Upper lobe of right lung (tissue), 1 donor: ENCODE measurements around the gene MACF1. TPM values are rescaled to one million over a fixed set of nuclear protein-coding genes. Genes with fewer than 3 reads are reported as not detected.

Experiments used
- ATAC-seq: fragments of 200-7000 bp; cut with Tn5 transposase; one replicate; pipeline ENCODE4 v1.9.1; 2020; ENCODE audit warnings: mild to moderate bottlenecking, moderate library complexity
- DNase-seq: peaks from one replicate; pipeline ENCODE4 v3.0.0-alpha.2; 2020
- H3K27ac ChIP-seq: fragments of 200-600 bp; one replicate; pipeline ENCODE4 v1.8.0; 2022
- H3K27me3 ChIP-seq: fragments of 200-600 bp; one replicate; pipeline ENCODE4 v1.8.0; 2022; ENCODE audit warnings: mild to moderate bottlenecking
- H3K36me3 ChIP-seq: fragments of 200-600 bp; one replicate; pipeline ENCODE4 v1.8.0; 2022
- H3K4me1 ChIP-seq: fragments of 200-600 bp; one replicate; pipeline ENCODE4 v1.8.0; 2022
- H3K4me3 ChIP-seq: fragments of 200-600 bp; one replicate; pipeline ENCODE4 v1.8.0; 2022; ENCODE audit warnings: mild to moderate bottlenecking
- H3K9me3 ChIP-seq: fragments of 200-600 bp; one replicate; pipeline ENCODE4 v1.8.0; 2022
- intact Hi-C: fragments of 100-400 bp; cut with DNase I; formaldehyde crosslinking; loops from one replicate; pipeline ENCODE4 v1.11.0; 2022
- total RNA-seq: library from RNA; stranded (reverse); fragmentation: NEBNext Ultra II Directional; extraction: Animal tissue kit (Norgen Biotek cat#: 25700); gene quantifications from one replicate; pipeline ENCODE4 v1.2.1, GENCODE V29; 2021
- TF ChIP-seq, protein P1 (sequence below): fragments of 200-600 bp; IDR thresholded peaks from one replicate; pipeline ENCODE4 v1.8.0; 2022; ENCODE audit warnings: antibody characterized with exemption
- donor health status: DM: no; HTN: yes; CAD: no; lungs with severe emphysema.

MACF1 gene
- total RNA-seq, 1 donor from 2014 or later = 814 TPM

DNA sequence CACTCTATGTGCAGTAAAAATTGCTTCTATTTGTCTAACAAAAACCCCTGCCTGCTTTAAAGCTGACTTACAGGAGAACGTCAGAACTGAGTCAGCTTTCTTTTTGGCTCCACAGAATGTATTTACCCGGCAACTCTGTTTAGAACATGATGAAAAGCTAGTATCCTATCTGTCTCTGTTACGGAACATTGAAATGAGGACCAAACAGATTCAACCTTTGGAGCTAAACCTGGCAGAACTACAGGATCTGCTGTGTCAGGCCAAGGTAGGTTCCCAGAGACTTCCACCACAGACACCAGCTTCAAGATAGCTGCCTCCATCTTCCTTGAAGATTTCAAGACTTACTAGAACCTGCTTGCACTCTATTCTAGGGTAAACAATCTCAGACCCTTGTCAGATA, 132.6 kb downstream of the MACF1 start:
- TF ChIP-seq, protein P1, sequence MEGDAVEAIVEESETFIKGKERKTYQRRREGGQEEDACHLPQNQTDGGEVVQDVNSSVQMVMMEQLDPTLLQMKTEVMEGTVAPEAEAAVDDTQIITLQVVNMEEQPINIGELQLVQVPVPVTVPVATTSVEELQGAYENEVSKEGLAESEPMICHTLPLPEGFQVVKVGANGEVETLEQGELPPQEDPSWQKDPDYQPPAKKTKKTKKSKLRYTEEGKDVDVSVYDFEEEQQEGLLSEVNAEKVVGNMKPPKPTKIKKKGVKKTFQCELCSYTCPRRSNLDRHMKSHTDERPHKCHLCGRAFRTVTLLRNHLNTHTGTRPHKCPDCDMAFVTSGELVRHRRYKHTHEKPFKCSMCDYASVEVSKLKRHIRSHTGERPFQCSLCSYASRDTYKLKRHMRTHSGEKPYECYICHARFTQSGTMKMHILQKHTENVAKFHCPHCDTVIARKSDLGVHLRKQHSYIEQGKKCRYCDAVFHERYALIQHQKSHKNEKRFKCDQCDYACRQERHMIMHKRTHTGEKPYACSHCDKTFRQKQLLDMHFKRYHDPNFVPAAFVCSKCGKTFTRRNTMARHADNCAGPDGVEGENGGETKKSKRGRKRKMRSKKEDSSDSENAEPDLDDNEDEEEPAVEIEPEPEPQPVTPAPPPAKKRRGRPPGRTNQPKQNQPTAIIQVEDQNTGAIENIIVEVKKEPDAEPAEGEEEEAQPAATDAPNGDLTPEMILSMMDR = no peak
- H3K4me1 ChIP-seq = peaks cover 7% of the 10 kb centered on the region
- no peaks in the 10 kb centered on the region for H3K9me3 ChIP-seq
- H3K27ac ChIP-seq = no peak overlapping the region
- DNase-seq = no peak
- no peak for ATAC-seq
- H3K4me3 ChIP-seq = no peak overlapping the region
- peaks cover 91% of the 10 kb centered on the region for H3K36me3 ChIP-seq
- intact Hi-C loops = no loop called here
- H3K27me3 ChIP-seq = no peaks in the 10 kb centered on the region

DNA sequence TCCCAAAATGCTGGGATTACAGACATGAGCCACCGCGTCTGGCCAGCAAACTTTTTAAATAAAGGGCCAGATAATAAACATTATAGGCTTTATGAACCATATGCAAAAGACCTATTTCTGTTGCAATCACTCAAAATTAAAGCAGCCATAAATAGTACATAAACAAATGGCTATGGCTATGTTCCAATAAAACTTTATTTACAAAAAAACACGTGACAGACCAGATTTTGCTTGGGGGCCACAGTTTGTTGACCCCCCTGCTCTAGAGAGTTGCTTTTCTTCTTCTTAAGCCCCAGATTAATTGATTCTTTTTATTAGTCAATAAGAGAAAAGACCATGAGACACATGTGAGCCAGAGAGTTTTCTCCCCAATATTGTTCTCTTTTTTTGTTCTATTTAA, 138.3 kb downstream of the MACF1 start:
- ATAC-seq (no peak), DNase-seq (no peak)
- H3K27me3 ChIP-seq = no peaks in the 10 kb centered on the region
- TF ChIP-seq, protein P1 = no peak
- H3K27ac ChIP-seq = no peak overlapping the region
- intact Hi-C loops = no loop called here
- H3K4me3 ChIP-seq = no peak overlapping the region
- peaks cover 97% of the 10 kb centered on the region for H3K36me3 ChIP-seq
- no peaks in the 10 kb centered on the region for H3K9me3 ChIP-seq
- H3K4me1 ChIP-seq = no peaks in the 10 kb centered on the region

GRCh38 chr1:39344394-39345154, 140.1 kb downstream of the MACF1 start:
- intact Hi-C loops = no loop called here
- no peak overlapping the region for H3K27ac ChIP-seq
- DNase-seq (no peak), ATAC-seq (peak; percentile 75)
- H3K9me3 ChIP-seq = no peaks in the 10 kb centered on the region
- H3K4me1 ChIP-seq = no peaks in the 10 kb centered on the region
- H3K36me3 ChIP-seq = peaks cover 97% of the 10 kb centered on the region
- H3K27me3 ChIP-seq = no peaks in the 10 kb centered on the region
- TF ChIP-seq, protein P1 = no peak
- H3K4me3 ChIP-seq = no peak overlapping the region

- peaks cover 97% of the 10 kb centered on the region for H3K36me3 ChIP-seq
- intact Hi-C loops = no loop called here
- H3K27ac ChIP-seq = no peak overlapping the region
- H3K4me3 ChIP-seq = no peak overlapping the region
- TF ChIP-seq, protein P1 = no peak
- H3K4me1 ChIP-seq = no peaks in the 10 kb centered on the region
- ATAC-seq (no peak), DNase-seq (no peak)
- H3K27me3 ChIP-seq = no peaks in the 10 kb centered on the region
- H3K9me3 ChIP-seq = no peaks in the 10 kb centered on the region
Measured at GRCh38 chr1:39346872-39347271, 142.4 kb downstream of the MACF1 start.

DNA sequence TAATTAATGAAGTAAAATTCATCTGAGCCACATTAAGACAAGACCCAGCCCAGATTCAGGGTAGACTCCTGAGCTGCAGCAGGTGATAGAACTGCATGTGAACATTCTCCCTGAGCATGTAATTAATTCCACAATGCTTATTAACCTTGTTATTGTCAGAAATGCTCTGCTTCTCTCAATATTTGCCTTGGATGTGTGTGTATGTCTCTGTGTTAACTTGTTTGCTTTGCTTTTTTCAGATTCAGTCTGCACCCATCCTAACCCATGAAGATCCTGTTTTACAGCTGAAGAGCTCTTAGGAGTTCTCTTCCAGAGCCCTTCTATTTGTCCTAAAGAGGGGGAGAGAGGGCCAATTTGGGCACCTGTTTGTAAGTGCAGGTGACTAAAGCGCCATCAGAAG, 143.8 kb downstream of the MACF1 start:
- TF ChIP-seq, protein P1 = no peak
- DNase-seq (no peak), ATAC-seq (no peak)
- Histone ChIP-seq H3K4me3 (no peak overlapping the region), H3K27me3 (no peaks in the 10 kb centered on the region), H3K9me3 (no peaks in the 10 kb centered on the region), H3K27ac (no peak overlapping the region), H3K36me3 (peaks cover 97% of the 10 kb centered on the region), H3K4me1 (no peaks in the 10 kb centered on the region)
- intact Hi-C loops = no loop called here

- no peak for DNase-seq
- no peaks in the 10 kb centered on the region for H3K4me1 ChIP-seq
- H3K27ac ChIP-seq = no peak overlapping the region
- no peaks in the 10 kb centered on the region for H3K9me3 ChIP-seq
- intact Hi-C loops = no loop called here
- no peaks in the 10 kb centered on the region for H3K27me3 ChIP-seq
- peaks cover 100% of the 10 kb centered on the region for H3K36me3 ChIP-seq
- ATAC-seq = no peak
- TF ChIP-seq, protein P1 = no peak
- H3K4me3 ChIP-seq = no peak overlapping the region
Measured at GRCh38 chr1:39352881-39353280, 148.4 kb downstream of the MACF1 start.
